Mesothelial cell of epicardium (in vitro differentiated cells): ENCODE results near the gene ZNF23. TPM values are rescaled to one million over a fixed set of nuclear protein-coding genes. Genes with fewer than 3 reads are reported as not detected.

Experiments
- DNase-seq, 2 experiments: peaks; one replicate each; pipeline ENCODE4 v3.0.0; 2021; ENCODE audit warnings: low spot score in 2 of 2; ENCODE audit not compliant: unreplicated experiment in 2 of 2
- H3K27ac Mint-ChIP-seq: 2 replicates; pipeline ENCODE4 v1.8.0; 2021; ENCODE audit warnings: mixed read lengths
- H3K27me3 Mint-ChIP-seq: 2 replicates; pipeline ENCODE4 v1.8.0; 2021; ENCODE audit warnings: low read depth, mixed read lengths
- H3K36me3 Mint-ChIP-seq: 2 replicates; pipeline ENCODE4 v1.8.0; 2021; ENCODE audit warnings: mixed read lengths
- H3K4me1 Mint-ChIP-seq: 2 replicates; pipeline ENCODE4 v1.8.0; 2021; ENCODE audit warnings: mixed read lengths
- H3K4me3 Mint-ChIP-seq: 2 replicates; pipeline ENCODE4 v1.8.0; 2021; ENCODE audit warnings: mild to moderate bottlenecking, moderate library complexity, mixed read lengths
- H3K9me3 Mint-ChIP-seq: 2 replicates; pipeline ENCODE4 v1.8.0; 2021; ENCODE audit warnings: mixed read lengths
- CTCF ChIP-seq: fragments of 200-600 bp; sonication (generic); IDR thresholded peaks from one replicate; pipeline ENCODE4 v1.5.0; 2021; ENCODE audit warnings: antibody characterized with exemption; ENCODE audit not compliant: unreplicated experiment
- total RNA-seq: library from RNA; stranded (reverse); gene quantifications from 3 replicates; pipeline ENCODE4 v1.2.1, GENCODE V29; 2021

The ZNF23 gene
- total RNA-seq, 1 donor from 2014 or later: 12.8 TPM

DNA sequence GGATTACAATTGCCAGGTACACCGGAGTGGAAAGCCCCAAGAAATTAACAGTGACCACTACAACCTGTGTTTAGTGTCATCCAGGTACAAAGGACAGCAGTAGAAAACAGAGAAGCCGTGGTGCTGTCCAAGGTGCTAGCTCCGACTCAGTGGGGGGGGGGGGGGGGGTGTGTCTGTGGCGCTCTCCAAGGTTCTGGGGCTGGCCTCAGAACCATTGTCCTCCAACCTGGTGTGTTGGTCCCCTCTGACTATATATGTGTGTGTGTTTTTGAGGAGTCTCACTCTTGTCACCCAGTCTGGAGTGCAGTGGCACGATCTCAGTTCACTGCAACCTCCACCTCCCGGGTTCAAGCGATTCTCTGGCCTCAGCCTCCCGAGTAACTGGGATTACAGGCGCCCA, 5.8 kb upstream of the ZNF23 start:
- DNase-seq: peak; percentile 47 to 73
- Mint-ChIP-seq H3K4me1 (peaks cover 3% of the 10 kb centered on the region), H3K36me3 (no peaks in the 10 kb centered on the region), H3K9me3 (no peaks in the 10 kb centered on the region), H3K27ac (no peak overlapping the region), H3K4me3 (no peak overlapping the region), H3K27me3 (no peaks in the 10 kb centered on the region)
- no peak for TF ChIP-seq CTCF

GRCh38 chr16:71464231-71464630, 2.2 kb upstream of the ZNF23 start:
- no peak overlapping the region for H3K4me3 Mint-ChIP-seq
- H3K27ac Mint-ChIP-seq: no peak overlapping the region
- no peak for TF ChIP-seq CTCF
- peaks cover 27% of the 10 kb centered on the region for H3K4me1 Mint-ChIP-seq
- H3K36me3 Mint-ChIP-seq: no peaks in the 10 kb centered on the region
- no peak for DNase-seq
- H3K27me3 Mint-ChIP-seq: no peaks in the 10 kb centered on the region
- no peaks in the 10 kb centered on the region for H3K9me3 Mint-ChIP-seq

GRCh38 chr16:71460941-71461340, 1.1 kb downstream of the ZNF23 start:
- peaks cover 7% of the 10 kb centered on the region for H3K36me3 Mint-ChIP-seq
- H3K27me3 Mint-ChIP-seq: no peaks in the 10 kb centered on the region
- H3K4me3 Mint-ChIP-seq: peak overlapping the region; percentile 90
- no peaks in the 10 kb centered on the region for H3K9me3 Mint-ChIP-seq
- TF ChIP-seq CTCF: no peak
- peaks cover 27% of the 10 kb centered on the region for H3K4me1 Mint-ChIP-seq
- no peak overlapping the region for H3K27ac Mint-ChIP-seq
- DNase-seq: no peak

- H3K9me3 Mint-ChIP-seq: no peaks in the 10 kb centered on the region
- no peaks in the 10 kb centered on the region for H3K27me3 Mint-ChIP-seq
- no peak overlapping the region for H3K27ac Mint-ChIP-seq
- peaks cover 12% of the 10 kb centered on the region for H3K36me3 Mint-ChIP-seq
- no peak for DNase-seq
- TF ChIP-seq CTCF: no peak
- peaks cover 27% of the 10 kb centered on the region for H3K4me1 Mint-ChIP-seq
- H3K4me3 Mint-ChIP-seq: peak overlapping the region; percentile 90
Measured at GRCh38 chr16:71460236-71460635, 1.8 kb downstream of the ZNF23 start.

DNA sequence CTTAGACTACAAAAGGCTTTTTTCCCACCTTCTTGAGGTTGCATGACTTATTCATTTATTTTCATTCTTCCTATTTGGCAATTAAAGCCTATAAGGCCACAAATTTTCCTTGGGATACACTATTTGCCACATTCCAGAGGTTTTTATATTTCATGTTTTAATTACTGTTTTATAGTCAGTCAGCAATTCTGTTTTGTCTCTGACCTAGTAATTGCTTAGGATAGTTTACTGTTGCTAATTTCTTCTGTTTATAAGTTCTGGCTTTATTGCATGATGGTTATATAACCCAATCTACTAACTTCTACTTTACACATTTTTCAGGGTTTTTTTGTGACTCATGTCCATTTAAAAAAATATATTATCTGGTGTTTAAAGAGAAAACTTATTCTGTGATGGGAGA, 2.5 kb downstream of the ZNF23 start:
- Mint-ChIP-seq H3K27ac (no peak overlapping the region), H3K4me3 (no peak overlapping the region), H3K4me1 (peaks cover 27% of the 10 kb centered on the region), H3K9me3 (peaks cover 6% of the 10 kb centered on the region), H3K36me3 (peaks cover 20% of the 10 kb centered on the region), H3K27me3 (no peaks in the 10 kb centered on the region)
- TF ChIP-seq CTCF: no peak
- no peak for DNase-seq

DNA sequence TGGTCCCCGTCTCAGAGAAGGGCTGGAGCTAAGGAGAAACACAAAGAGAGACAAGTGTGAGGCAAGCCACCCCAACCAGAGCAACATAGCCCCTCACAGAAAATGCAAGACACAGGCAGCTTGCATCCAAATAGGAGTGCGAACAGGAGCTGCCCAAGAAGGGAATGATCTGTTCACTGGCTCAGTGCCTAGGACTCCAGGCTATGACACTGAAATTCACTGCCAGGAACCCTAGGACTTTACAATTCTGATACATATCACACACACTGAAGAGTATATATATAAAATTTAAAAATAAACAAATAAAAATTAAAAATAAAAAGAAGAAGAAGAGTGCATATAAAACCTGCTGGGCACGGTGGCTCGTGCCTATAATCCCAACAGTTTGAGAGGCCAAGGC, 5.2 kb downstream of the ZNF23 start:
- H3K9me3 Mint-ChIP-seq: peaks cover 31% of the 10 kb centered on the region
- no peak for TF ChIP-seq CTCF
- H3K4me3 Mint-ChIP-seq: no peak overlapping the region
- H3K4me1 Mint-ChIP-seq: peaks cover 16% of the 10 kb centered on the region
- no peak for DNase-seq
- no peaks in the 10 kb centered on the region for H3K27me3 Mint-ChIP-seq
- H3K36me3 Mint-ChIP-seq: peaks cover 47% of the 10 kb centered on the region
- H3K27ac Mint-ChIP-seq: no peak overlapping the region
